Measurements from ENCODE around the gene NAA80.

DNA sequence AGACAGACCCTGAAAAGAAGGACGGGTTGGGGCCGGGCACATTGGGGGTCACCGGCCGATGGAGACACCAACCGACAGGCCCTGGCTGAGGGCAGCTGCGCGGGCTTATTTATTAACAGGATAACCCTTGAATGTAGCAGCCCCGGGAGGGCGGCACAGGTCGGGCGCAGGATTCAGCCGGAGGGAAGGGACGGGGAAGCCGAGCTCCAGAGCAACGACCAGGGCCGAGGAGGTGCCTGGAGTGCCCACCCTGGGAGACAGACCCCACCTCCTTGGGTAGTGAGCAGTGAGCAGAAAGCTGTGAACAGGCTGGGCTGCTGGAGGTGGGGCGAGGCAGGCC, 22.5 kb downstream of the NAA80 start:
- TF ChIP-seq, protein P1, sequence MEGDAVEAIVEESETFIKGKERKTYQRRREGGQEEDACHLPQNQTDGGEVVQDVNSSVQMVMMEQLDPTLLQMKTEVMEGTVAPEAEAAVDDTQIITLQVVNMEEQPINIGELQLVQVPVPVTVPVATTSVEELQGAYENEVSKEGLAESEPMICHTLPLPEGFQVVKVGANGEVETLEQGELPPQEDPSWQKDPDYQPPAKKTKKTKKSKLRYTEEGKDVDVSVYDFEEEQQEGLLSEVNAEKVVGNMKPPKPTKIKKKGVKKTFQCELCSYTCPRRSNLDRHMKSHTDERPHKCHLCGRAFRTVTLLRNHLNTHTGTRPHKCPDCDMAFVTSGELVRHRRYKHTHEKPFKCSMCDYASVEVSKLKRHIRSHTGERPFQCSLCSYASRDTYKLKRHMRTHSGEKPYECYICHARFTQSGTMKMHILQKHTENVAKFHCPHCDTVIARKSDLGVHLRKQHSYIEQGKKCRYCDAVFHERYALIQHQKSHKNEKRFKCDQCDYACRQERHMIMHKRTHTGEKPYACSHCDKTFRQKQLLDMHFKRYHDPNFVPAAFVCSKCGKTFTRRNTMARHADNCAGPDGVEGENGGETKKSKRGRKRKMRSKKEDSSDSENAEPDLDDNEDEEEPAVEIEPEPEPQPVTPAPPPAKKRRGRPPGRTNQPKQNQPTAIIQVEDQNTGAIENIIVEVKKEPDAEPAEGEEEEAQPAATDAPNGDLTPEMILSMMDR (IDR thresholded peaks at IDR 0.05; ENCODE audit: low read depth, low read length, poor library complexity, severe bottlenecking) = no peak
- no peak for TF ChIP-seq EZH2phosphoT487 (IDR thresholded peaks at IDR 0.05; ENCODE audit: borderline replicate concordance, low read length)

All from DOHH2 (cell line).